Stimulated activated CD4-positive, alpha-beta T cell treated with anti-CD3 and anti-CD28 coated beads, TNF-alpha, amount 100 ng/mL, for 4 hours (primary cell): Measurements from ENCODE around the gene CELF2.

ENCODE experiments used
- DNase-seq, 3 experiments: peaks; one replicate each; pipeline ENCODE4 v3.0.0-alpha.2; 2020; ENCODE audit warnings: low read depth in 3 of 3

Gene CELF2

GRCh38 chr10:11245981-11246590, 228.4 kb downstream of the CELF2 start:
- no peak for DNase-seq

DNA sequence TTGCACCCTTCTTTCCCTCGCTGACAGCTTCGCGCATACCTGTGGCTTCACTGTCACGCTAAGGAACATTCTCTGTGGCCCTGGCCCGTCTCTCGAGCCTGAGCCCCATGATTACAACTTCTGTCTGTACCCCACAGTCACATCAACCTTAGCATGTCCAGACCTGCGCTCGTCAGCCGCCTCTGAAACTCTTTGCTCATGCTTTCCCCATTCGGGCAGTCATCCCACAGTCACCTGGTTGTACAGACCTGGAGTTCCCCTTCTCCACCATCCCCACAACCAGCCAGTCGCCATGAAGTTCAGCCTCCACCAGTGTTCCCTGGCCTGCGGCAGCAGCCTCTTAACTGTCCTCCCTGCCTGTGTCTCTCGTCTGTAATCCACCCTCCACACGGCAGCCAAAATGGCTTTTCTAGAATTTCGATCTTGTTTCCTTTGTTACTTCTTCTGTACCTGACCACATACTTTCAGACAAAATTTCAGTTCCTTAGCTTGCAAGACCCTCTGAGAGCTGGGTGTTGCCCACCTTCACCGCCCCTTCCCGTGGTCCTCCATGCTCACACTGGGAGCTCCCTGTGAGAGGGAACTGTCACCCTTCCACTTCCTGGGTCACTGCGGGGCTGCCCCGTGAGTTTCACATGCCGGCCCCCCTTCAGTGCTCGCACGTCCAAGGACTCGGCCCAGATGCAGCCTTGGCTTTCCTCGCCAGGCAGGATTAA, 229.2 kb downstream of the CELF2 start:
- no peak for DNase-seq

DNA sequence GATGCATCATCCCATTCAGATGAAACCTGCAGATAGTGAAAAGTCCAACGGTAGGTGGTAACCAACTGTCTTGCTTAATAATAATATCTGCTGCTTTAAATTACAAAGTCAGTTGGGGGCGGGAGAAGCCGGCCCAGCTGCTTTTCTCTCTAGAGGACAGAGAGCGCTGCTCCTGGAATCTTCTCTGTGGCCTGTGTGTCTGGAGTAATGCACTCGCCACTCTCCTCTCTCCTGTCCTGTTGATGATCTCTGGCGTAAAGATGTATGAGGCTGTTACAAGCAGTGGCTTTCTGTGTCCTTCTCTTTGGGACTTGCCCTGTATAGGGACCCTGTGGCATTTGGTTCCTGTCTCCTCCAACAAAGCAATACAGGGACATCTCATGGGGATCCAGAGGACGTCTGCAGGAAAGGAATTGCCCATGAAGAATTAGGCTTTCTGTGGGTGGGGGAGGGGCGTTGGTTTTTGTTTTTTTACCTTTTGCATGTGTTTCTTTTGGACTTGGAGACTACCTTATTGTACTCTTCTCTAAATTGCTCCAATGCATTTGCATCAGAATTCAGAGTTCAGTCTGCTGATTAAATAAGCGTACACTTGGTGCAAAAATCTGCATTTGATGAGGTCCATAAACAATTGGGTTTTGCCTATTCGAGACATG, 231.6 kb downstream of the CELF2 start:
- no peak for DNase-seq

GRCh38 chr10:11249808-11250195, 232.1 kb downstream of the CELF2 start:
- DNase-seq: no peak

DNA sequence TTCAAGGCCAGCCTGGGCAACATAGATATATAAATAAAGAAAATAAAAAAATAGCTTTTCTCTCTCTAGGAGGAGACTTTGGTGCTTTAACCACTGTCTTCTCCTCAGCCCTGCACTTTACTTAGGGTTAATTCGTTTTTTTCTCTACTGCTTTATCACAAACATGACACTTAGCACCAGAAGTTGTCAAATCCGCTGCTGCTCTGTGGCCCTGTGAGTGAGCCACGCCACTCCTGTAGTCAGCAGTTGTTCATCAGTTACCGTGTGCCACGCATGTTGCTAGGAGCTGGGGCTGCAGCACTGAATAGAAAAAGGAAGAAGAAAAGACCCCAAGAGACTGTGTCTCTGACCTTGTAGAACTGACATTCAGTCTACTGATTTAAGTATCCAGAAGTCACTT, 232.6 kb downstream of the CELF2 start:
- no peak for DNase-seq

- DNase-seq: no peak
Measured at GRCh38 chr10:11252887-11253286, 235.2 kb downstream of the CELF2 start.

- no peak for DNase-seq
Measured at GRCh38 chr10:11253385-11254002, 235.8 kb downstream of the CELF2 start.

DNA sequence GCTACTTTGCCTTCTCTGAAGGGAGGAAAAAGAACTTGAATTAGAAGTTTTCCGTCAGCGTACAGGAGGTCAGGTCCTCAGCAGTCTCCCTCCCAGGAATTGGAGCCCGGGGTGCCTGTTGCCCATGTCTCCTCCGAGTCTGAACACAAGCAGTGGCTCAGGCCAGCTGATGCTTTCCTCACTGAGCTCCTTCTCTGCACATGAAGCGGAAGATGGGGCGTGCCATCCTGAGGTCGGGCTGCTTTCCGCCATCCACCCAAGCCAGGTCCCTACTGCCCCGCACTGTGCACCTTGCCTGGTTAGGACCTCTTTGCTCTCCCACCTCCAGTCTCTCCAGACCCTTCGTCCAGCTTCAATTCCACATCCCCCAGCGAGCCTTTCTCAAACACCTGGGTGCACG, 237.5 kb downstream of the CELF2 start:
- DNase-seq: no peak

DNA sequence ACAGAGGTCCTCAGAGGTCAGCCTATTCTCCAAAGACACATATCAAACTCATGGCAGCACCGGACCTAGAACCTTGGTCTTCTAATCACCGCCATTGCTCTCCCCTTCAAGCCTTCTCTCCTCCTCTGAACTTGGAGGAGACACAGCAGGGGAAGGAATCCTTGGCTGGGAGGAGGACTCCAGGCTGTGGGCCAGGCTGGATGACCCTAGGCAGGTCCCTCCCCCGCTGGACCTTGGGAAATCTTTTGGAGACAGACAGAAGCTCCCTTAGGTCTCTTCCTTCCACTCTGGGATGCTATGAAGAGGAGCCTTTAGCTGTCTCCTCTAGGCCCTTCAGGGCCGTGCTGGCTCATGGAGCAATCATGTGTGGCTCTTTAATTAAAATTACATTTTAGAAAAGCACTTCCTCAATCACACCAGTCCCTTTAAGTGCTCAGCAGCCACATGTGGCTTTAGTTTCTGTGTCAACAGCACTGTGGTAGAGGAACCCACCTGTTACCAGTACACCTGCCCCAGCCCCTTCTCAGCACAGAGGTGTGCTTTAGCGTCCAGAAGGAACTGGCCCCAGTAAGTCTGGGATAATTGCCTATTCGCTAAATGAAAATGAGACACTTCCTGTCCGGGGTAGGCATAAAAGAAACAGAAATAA, 238.2 kb downstream of the CELF2 start:
- no peak for DNase-seq

DNA sequence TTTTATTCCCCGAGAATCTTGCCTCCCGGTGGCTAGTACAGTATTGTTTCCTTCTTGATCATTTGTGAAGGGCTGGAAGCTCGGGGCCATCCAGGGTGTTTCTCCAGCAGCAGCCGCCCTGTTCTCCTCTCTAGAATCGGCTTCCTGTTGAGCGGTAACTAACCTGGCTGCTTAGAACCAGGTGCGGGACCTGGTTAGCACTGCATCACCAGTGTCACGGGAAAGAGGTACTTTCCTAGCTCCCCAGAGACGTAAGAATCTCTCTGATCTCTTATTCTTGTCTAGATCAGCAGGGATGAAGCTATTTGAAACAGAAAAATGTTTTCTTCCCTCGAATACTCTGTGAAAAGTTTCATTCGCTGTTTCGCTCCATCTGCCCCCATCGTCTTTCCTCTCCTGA, 239.2 kb downstream of the CELF2 start:
- DNase-seq: no peak

- DNase-seq: no peak
Measured at GRCh38 chr10:11257440-11258090, 239.9 kb downstream of the CELF2 start.

DNA sequence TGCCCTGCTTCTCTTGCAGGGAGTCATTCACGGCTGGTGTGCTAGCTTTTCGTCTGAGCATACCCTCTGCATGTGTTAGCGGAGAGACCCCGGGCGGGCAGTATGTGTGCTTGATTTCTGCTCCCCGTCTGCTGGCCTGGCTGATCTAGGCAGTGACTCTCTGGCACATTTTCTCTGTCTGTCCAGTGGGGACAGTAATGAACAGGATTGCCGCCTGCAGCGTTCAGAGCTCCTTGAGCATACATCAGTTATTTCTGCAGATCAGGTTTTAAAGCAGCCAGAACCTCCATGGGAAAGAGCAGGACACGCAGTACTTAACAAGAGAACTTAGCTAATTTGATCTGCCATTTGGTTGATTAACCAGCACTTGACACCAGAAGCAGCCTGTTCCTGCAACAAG, 242.5 kb downstream of the CELF2 start:
- DNase-seq: no peak

DNA sequence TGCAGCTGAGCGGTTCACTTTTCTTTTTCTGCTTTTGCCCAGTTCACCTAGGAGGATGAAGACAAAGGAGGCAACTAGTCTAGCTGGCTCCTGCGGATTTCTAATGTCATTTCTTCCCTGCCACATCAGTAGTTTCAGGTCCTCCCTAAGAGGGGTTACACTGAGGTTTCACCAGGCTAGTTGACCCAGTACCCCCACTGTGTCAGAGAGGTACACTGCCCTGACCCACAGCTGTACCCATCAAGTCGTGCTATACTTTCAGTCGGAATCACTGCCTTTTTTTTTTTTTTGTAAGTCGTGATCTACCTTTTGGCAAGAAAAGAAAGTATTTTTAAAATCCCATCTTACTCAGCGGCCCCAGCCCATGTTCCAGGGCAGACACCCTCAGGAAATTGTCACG, 243.5 kb downstream of the CELF2 start:
- DNase-seq: no peak

DNA sequence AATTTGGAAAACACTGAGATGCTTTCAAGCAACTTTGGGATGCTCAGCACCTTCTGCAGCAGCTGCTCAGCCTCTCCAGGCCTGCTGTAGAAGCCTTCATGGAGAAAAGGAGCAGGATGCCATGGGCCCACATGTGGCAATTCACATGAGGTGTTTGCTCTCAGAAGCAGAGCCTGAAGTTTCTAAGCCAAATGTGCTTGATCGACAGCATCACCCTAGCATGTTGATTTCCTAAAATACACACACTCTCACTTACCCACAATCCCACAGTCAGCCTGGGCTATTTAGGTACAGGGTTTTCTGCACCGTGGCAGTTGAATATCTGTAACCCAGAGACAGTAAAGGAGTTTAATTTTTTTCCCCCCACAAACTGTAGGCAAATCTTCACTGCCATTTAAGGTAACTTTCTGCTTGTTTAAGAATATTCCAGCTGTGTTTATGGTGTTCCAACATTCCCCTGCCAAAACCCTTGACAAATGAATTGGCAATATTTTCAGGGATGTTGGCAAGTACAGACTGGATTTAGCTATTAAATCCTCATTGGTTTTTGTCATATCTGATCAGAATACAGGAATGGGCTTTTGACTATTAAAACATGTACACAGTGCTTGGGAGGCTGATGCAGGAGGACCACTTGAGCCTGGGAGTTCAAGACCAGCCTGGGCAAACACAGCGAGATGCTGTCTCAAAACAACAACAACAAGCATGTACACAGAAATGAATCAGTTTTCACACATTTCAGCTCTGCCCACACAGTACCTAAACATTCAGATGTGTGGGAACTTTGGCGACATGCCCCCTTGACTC, 244.2 kb downstream of the CELF2 start:
- DNase-seq: no peak

DNA sequence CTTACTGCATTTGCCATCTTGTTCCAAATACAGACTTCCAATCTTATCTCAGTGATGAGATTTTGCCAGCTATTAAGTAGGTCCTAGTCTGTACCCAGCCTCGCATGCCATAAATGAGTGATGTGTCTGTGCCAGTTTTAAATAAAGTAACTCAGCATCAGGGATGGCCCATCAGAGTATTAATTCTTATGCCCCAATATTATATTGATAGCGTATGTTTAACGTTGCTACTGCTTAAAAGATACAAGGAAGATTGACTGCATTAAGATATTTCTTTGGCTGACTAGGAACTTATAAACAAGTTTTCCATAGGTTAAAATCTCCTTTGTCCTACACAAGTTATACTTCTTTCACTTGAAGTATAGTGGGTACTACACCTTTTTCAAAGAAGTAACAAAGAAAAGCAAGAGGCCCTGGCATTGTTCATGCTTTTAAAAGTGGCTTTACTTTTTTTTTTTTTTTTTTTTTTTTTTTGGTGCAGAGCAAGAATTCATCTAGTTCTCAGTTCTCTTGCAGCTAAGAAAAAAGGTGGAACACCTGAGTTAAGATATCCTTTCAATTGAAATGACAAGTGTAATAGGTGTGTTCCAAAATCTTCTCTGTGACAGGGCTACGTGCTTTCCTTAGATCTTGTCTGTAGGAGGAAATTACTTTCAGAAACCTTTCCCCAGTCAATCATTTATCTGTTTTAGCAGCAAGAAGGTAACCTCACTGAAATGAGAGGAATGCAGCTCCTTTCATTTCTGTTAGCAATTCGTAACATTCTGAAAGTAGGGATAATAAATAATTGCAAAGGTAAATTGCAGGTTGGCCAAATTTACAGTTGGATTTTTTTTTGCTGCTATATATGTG, 245.0 kb downstream of the CELF2 start:
- no peak for DNase-seq

DNA sequence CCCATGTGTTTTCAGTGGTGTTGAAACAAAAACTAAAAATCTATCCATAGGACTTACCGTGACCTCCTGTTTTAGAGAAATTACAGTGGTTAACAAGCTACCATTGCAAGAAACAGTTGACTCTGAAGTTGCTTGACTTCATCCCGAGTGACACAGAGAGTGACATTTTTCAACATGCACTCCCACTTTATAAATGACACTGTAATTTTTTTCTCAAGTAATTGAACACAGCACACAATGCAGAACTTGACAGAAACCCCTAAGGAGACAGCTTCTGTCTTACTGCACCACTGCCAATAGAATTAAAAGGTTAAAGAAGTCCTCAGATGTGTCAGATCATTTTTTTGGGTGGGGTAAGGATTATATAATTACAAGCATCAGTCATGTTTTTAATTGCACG, 246.1 kb downstream of the CELF2 start:
- no peak for DNase-seq

GRCh38 chr10:11264296-11265048, 246.8 kb downstream of the CELF2 start:
- no peak for DNase-seq

- no peak for DNase-seq
Measured at GRCh38 chr10:11265484-11265883, 247.8 kb downstream of the CELF2 start.

- no peak for DNase-seq
Measured at GRCh38 chr10:11266426-11266825, 248.8 kb downstream of the CELF2 start.
